Fibroblast of the aortic adventitia (primary cell): ENCODE data around the gene SNRNP35. TPM values are rescaled to one million over a fixed set of nuclear protein-coding genes. Genes with fewer than 3 reads are reported as not detected.
"Not testable (repeated sequence)": the region's sequence is repeated elsewhere in the genome, so short reads cannot be mapped to it uniquely, and the experiment has no call there.

Source experiments
- DNase-seq: peaks from one replicate; pipeline ENCODE4 v3.0.0-alpha.2; 2010; ENCODE audit warnings: low read depth
- H3K4me3 ChIP-seq: 2 replicates; pipeline ENCODE4 v1.5.1; 2011; ENCODE audit warnings: low read depth, mild to moderate bottlenecking, control low read depth, low read length, moderate library complexity
- CTCF ChIP-seq: IDR thresholded peaks from 2 replicates; pipeline ENCODE4 v1.5.1; 2011; ENCODE audit warnings: mild to moderate bottlenecking, low read length, control low read depth, inconsistent platforms; ENCODE audit not compliant: insufficient read depth
- small RNA-seq: library from RNA; depleted of rRNA; stranded (forward); fragments of <200 nt; gene quantifications from one replicate; pipeline ENCODE3, GENCODE V24; 2012
- total RNA-seq: library from RNA; depleted of rRNA; stranded (reverse); fragments of >200 nt; gene quantifications from 2 replicates; pipeline ENCODE4 v1.2.3, GENCODE V29; 2012; ENCODE audit warnings: low replicate concordance

SNRNP35 gene
- total RNA-seq, 1 donor, result 15.7 TPM

GRCh38 chr12:123506843-123507236 lies 48.9 kb downstream of the SNRNP35 start:
- TF ChIP-seq CTCF, result no peak
- DNase-seq, result no peak

GRCh38 chr12:123512838-123513665 lies 55.1 kb downstream of the SNRNP35 start:
- no peak for TF ChIP-seq CTCF
- DNase-seq, result no peak
- no peak overlapping the region for H3K4me3 ChIP-seq

More at GRCh38 chr12:123506843-123507236, 48.9 kb downstream of the SNRNP35 start:
- H3K4me3 ChIP-seq, result no peak overlapping the region

GRCh38 chr12:123513805-123514204 lies 55.9 kb downstream of the SNRNP35 start:
- H3K4me3 ChIP-seq, result no peak overlapping the region
- TF ChIP-seq CTCF, result no peak
- DNase-seq, result no peak

GRCh38 chr12:123514582-123515221 lies 56.8 kb downstream of the SNRNP35 start:
- H3K4me3 ChIP-seq, DNase-seq: not testable (repeated sequence)

- TF ChIP-seq CTCF, result no peak
- H3K4me3 ChIP-seq, result no peak overlapping the region
Measured at GRCh38 chr12:123516216-123516780, 58.4 kb downstream of the SNRNP35 start.

More at GRCh38 chr12:123516216-123516780, 58.4 kb downstream of the SNRNP35 start:
- no peak for DNase-seq

Small RNA genes within 50 kb of the gene (small RNA-seq; reads per million reads assigned to genes)
- not detected for gene AC145423.2

Other genes starting within 250 kb of the SNRNP35 start
- 27.4 and 68.9 TPM in 2 replicates for gene MPHOSPH9, start 225.0 kb upstream of the SNRNP35 start, total RNA-seq
- gene MTRFR, start 224.7 kb upstream of the SNRNP35 start, total RNA-seq, result 12.8 and 17.5 TPM in 2 replicates
- gene CDK2AP1, start 186.3 kb upstream of the SNRNP35 start, total RNA-seq, result 85.5 and 356 TPM in 2 replicates
- 38.6 and 70.6 TPM in 2 replicates for gene SBNO1, start 93.3 kb upstream of the SNRNP35 start, total RNA-seq
- gene KMT5A, start 74.0 kb upstream of the SNRNP35 start, total RNA-seq, result 46.5 and 63.1 TPM in 2 replicates
- 3.6 and 7.4 TPM in 2 replicates for gene RILPL2, start 21.5 kb upstream of the SNRNP35 start, total RNA-seq
- 14.2 and 19.6 TPM in 2 replicates for gene RILPL1, start 75.6 kb downstream of the SNRNP35 start, total RNA-seq
- gene TMED2, start 126.4 kb downstream of the SNRNP35 start, total RNA-seq, result 73.8 and 449 TPM in 2 replicates
- gene DDX55, start 144.0 kb downstream of the SNRNP35 start, total RNA-seq, result 23.2 and 27.6 TPM in 2 replicates
- gene EIF2B1, start 175.5 kb downstream of the SNRNP35 start, total RNA-seq, result 22.6 and 35.6 TPM in 2 replicates
- 41.9 and 61.0 TPM in 2 replicates for gene GTF2H3, start 175.7 kb downstream of the SNRNP35 start, total RNA-seq
- gene TCTN2, start 213.0 kb downstream of the SNRNP35 start, total RNA-seq, result 11.1 and 18.5 TPM in 2 replicates